ENCODE data around the gene CLNK. TPM values are rescaled to one million over a fixed set of nuclear protein-coding genes. Genes with fewer than 3 reads are reported as not detected.

Gene CLNK
- total and polyA plus RNA-seq, 2 of the 8 experiments (the other 6 are each of a cell fraction or from before 2014, with no cell fraction given): not detected

DNA sequence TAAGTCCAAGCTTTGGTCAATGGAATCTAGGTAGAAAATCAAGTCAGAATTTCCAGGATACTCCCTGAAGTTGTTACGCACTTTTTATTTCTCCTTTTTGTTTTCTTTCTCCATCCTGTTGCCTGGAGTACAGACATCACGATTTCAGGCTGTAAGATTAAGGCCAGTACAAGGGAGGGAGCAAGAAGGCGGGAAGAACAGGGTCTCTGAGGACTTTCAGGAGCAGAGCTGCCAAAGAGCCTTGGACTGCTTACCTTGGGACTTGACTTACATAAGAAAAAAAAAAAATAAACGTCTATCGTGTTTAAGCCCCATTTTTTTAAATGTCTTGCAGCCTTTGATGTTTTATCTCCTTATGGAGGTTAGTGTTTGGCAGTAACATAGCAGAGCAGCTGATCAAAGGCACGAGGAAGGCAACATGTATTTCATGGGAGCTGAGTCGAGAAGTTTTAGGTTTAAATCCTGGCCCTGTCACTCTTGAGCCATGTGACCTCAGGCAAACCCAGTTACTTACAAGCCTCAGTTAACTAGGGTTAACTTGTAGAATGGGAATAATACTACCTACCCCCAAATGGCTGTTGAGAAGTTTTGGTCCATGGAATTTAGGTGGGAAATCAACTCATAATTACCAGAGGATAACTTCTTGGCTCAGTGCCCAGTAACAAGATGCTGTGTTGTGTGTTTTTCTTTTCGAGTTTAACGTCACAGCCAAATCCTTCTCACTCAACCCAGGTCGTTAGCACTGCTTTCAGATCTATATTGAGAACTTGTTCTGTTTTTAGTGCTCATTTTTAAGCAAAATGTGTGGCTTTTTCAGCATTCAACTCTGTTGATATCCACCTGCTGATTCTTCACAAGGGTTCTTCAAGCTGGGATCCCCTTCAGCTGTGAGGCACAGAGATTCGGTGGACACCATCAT, 106.8 kb downstream of the CLNK start:
- ChIA-PET CTCF (ENCODE audit: partially characterized antibody) (interaction anchor here (8.5 kb wide), 1 partner anchor 25 kb away, joined by 57 read pairs; no protein-coding TSS in a partner anchor), POLR2A (ENCODE audit: partially characterized antibody) (interaction anchor here (1.6 kb wide), 1 partner anchor 13 kb away, joined by 3 read pairs; no protein-coding TSS in a partner anchor)
- peaks cover 2 to 8% (median 5%) of the 10 kb centered on the region in 4 experiments; a peak in 3 of 7 replicates for H3K4me1 ChIP-seq (replicated peaks in 1 of 4; ENCODE audit: control insufficient read depth in 3 of 4, insufficient read depth in 4 of 4, low read length in 3 of 4)
- H2BK5ac ChIP-seq (ENCODE audit: low read depth, low read length): no peak overlapping the region
- H3K79me1 ChIP-seq (ENCODE audit: low read depth, low read length): no peaks in the 10 kb centered on the region
- H3K56ac ChIP-seq (replicated peaks; ENCODE audit: insufficient read length, low read depth, low read length): no peak overlapping the region
- no peak overlapping the region for H2BK12ac ChIP-seq (ENCODE audit: low read depth, low read length)
- FAIRE-seq (no peak), DNase-seq (ENCODE audit: low read depth in 1 of 2, low spot score in 2 of 2) (no peak)
- H4K20me1 ChIP-seq (replicated peaks in 1 of 2; ENCODE audit: control insufficient read depth in 1 of 2, insufficient read depth in 2 of 2, low read length in 2 of 2): no peaks in the 10 kb centered on the region
- H3K4me2 ChIP-seq (ENCODE audit: insufficient read depth in 1 of 2, low read depth in 2 of 2, low read length in 2 of 2): no peak overlapping the region
- H3K4me3 ChIP-seq (ENCODE audit: extremely low read depth in 1 of 4, insufficient read depth in 2 of 4, low read depth in 3 of 4, low read length in 4 of 4): no peak overlapping the region
- H3K9ac ChIP-seq (replicated peaks in 1 of 4; ENCODE audit: extremely low read depth in 1 of 4, low read depth in 3 of 4, low read length in 3 of 4): no peak overlapping the region; a peak in 1 of 7 replicates
- H3K4ac ChIP-seq (replicated peaks; ENCODE audit: insufficient read length, low read depth, low read length): no peak overlapping the region
- no peak overlapping the region for H2BK20ac ChIP-seq (ENCODE audit: low read length)
- H3K14ac ChIP-seq (ENCODE audit: insufficient read length): no peak overlapping the region
- H2BK15ac ChIP-seq (ENCODE audit: low read length): no peak overlapping the region
- no peaks in the 10 kb centered on the region for H3K36me3 ChIP-seq (ENCODE audit: control insufficient read depth in 2 of 4, insufficient read depth in 4 of 4, low read length in 3 of 4)
- no peak overlapping the region for H2AFZ ChIP-seq (ENCODE audit: low read length)
- no peaks in the 10 kb centered on the region for H3K23me2 ChIP-seq (ENCODE audit: low read depth, low read length)
- H3K27ac ChIP-seq (ENCODE audit: low read depth, low read length): no peak overlapping the region
- no peak overlapping the region for H4K5ac ChIP-seq (ENCODE audit: insufficient read length, low read depth, low read length)
- no peak overlapping the region for H2AK5ac ChIP-seq (ENCODE audit: low read depth, low read length)
- TF ChIP-seq SIN3A (conservative IDR thresholded peaks at IDR 0.05 in 1 of 2, IDR thresholded peaks at IDR 0.05 in 1 of 2; ENCODE audit: low read depth in 1 of 2, low read length in 2 of 2): no peak
- TF ChIP-seq, protein P1, sequence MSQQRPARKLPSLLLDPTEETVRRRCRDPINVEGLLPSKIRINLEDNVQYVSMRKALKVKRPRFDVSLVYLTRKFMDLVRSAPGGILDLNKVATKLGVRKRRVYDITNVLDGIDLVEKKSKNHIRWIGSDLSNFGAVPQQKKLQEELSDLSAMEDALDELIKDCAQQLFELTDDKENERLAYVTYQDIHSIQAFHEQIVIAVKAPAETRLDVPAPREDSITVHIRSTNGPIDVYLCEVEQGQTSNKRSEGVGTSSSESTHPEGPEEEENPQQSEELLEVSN (IDR thresholded peaks at IDR 0.05): no peak
- no peak overlapping the region for H4K8ac ChIP-seq (ENCODE audit: extremely low read depth, insufficient read depth, low read length)
- 89% methylated on average over 11 of the region's 11 CpGs; no CpG with 5 or more reads in 1 of the 2 experiments for whole genome bisulfite sequencing, 2 experiments (ENCODE audit: extremely low coverage in 1 of 2, insufficient coverage in 1 of 2, insufficient read length in 1 of 2, insufficient replicate concordance in 2 of 2, low coverage in 1 of 2, low lambda C conversion rate in 2 of 2, missing lambda C conversion rate in 1 of 2)
- no peaks in the 10 kb centered on the region for H3K27me3 ChIP-seq (replicated peaks in 1 of 4; ENCODE audit: control insufficient read depth in 3 of 4, extremely low read depth in 1 of 4, insufficient read depth in 3 of 4, low read length in 3 of 4)
- H3K18ac ChIP-seq (ENCODE audit: extremely low read depth, low read length): no peak overlapping the region
- H3K9me3 ChIP-seq (ENCODE audit: insufficient read depth in 2 of 2, low read depth in 1 of 2, low read length in 1 of 2): no peaks in the 10 kb centered on the region
- no peak overlapping the region for H3K23ac ChIP-seq (ENCODE audit: insufficient read length)
- H3K79me2 ChIP-seq (ENCODE audit: control insufficient read depth in 1 of 2, insufficient read depth in 2 of 2, low read length in 2 of 2): no peaks in the 10 kb centered on the region
- H4K91ac ChIP-seq (replicated peaks; ENCODE audit: insufficient read length, low read length): no peak overlapping the region
- H2BK120ac ChIP-seq (replicated peaks; ENCODE audit: low read depth, low read length): no peak overlapping the region
